HG03378 (cell line): Measurements from ENCODE around the gene ABCC11.

Experiments
- ATAC-seq: cut with Tn5 transposase; IDR thresholded peaks from one replicate; pipeline ENCODE4 v1.9.1; 2021; ENCODE audit warnings: mild to moderate bottlenecking, moderate library complexity; ENCODE audit not compliant: unreplicated experiment

ABCC11 gene

GRCh38 chr16:48164907-48165715 lies 82.2 kb downstream of the ABCC11 start:
- ATAC-seq: no peak

DNA sequence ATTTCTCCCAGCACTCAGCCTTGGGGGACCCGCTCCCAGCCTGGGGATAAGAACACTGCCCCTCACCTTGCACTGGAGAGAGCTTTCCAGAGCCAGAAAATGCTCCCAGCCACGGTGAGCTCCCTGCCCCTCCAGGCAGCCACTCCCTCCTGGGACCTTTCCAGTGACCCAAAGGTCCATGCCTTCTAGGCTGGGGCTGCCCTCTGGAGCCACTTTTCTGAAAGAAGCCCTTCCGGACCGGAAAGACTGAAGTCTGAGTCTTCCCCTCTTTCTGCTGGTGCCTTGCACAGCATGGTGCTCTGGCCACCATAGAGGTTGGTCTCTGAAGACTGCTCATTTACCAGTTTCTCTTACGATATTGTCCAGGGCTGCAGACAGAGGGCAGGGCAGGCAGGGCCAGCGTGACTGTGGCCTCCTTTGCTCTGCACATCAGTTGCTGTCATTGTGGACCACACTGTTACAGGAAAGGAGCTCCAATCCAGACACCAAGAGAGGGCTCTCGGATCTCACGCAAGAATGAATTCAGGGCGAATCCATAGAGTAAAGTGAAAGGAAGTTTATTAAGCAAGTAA lies 84.4 kb downstream of the ABCC11 start:
- no peak for ATAC-seq

GRCh38 chr16:48161906-48162305 lies 85.4 kb downstream of the ABCC11 start:
- no peak for ATAC-seq

DNA sequence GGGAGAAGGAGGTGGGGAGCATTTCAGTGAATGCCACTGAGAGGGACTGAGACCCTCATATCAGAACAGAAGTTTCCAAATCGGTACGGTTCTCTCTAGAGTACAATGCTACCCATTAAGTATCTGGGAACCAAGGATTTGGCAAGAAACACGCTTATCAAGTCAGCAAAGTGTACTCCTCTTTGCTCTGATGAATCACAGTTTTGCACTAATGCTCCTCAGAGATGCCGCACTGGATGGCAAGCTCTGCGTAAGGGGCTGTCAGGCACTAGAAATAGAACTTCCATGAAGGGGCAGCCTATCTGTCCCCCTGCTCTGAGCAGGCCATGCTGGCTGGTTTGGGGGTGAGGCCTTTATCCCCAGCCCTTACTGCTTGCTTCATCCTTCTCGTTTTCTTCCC lies 86.8 kb downstream of the ABCC11 start:
- ATAC-seq: no peak

- ATAC-seq: peak; percentile 74
Measured at GRCh38 chr16:48158296-48158695, 89.0 kb downstream of the ABCC11 start.

- no peak for ATAC-seq
Measured at GRCh38 chr16:48157794-48158193, 89.5 kb downstream of the ABCC11 start.

DNA sequence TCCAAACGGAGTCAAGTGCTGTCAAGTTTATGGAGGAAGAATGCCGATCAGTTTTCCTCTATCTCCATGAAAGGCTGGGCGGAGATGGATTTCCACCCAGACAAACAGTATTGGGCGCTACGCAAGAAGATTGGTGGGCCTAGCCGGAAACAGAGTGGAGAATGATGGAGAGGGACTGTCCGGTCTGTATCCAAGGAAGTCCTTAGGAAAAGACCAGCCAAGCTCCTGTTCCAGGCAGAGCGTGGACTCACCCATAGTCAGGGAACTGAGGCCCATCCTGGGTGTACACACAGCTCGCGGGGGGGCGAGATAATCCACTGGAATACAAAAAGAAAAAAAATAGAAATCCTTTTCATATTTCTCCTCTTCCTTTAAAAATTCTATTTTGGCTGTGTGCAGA lies 90.0 kb downstream of the ABCC11 start:
- ATAC-seq: no peak

DNA sequence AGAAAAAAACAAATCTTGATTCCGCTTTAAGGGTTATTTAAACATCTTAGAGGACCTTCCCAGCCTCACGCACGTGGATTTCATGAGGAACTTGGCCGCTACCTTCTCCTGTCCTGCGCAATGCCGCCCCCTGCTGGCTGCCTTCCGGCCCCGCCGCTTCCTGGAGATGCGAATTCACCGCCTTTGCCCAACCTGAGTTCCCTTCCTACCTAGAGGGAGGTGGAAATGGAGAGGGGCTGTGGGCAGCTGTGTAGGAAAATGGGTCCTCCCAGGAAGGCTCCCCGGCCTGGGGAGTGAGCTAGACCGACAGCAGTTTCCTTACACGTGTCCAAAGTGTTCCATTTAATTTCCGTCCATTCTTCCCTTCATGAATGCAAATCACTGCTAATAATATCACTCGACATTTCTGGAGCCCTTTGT lies 90.5 kb downstream of the ABCC11 start:
- peak; percentile 50 for ATAC-seq

DNA sequence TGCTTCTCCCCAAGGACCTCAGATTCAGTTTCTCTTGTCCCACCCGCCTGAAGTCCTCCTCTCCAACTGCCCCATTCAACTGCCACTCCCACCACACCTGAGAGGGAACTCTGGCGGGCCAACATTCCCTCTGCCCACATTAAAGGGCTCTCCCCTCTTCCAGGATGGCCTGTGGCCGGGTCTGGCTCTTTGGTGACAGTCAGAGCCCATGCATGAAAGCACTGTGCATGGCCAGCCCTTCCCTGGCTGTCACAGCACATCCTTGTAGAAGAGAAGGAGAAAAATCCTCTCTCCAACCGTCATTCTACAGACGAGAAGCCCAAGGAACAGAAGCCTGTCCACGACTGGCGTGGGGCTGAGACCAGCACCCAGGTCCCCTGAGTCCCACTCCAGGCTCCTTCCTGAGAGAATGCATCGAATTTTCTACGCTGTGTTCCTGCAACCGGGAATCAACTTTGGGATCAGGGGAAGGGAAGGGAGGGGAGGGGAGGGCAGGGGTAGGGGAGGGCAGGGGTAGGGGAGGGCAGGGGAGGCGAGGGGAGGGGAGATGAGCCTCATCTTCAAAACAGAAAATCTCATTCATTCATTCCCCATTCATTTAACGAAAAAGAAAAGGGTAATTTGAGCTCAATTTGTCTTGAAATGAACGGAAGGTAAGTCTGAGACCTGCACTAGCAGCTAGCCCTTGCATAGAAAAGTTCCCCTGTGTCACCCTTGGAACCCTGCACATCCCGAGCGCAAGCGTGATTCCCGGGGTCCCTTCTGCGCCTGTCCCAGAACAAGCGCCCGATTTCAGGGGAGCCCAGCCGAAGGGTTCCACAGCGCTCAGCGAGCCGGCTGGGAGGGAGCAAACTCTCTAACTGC lies 91.2 kb downstream of the ABCC11 start, which contains the start of gene ABCC12:
Gene ABCC12, minus strand, starts transcription at position 68 of the 864 bp plus-strand sequence. CDS start 9,569 bp downstream, outside the sequence.
- ATAC-seq: no peak

GRCh38 chr16:48153774-48154173 lies 93.6 kb downstream of the ABCC11 start:
- no peak for ATAC-seq

DNA sequence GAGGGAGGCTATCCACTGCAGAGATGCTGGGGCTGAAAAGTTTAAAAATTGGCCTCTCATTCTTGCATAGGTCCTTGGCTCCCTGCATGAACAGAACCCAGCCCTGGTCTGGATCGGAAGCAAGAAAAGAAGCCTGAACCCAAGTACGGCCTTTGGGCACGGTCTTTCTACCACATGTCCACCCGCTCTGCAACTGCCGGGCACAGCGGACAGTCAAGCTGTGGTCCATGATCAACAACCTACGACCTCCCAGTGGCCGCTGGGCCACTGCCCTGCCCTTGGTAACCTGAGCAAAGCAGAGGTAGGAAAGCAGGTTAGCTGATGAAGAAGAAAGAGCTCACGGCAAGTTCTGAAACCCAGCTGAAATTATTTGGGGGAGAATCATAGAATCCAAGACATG lies 95.1 kb downstream of the ABCC11 start:
- no peak for ATAC-seq

DNA sequence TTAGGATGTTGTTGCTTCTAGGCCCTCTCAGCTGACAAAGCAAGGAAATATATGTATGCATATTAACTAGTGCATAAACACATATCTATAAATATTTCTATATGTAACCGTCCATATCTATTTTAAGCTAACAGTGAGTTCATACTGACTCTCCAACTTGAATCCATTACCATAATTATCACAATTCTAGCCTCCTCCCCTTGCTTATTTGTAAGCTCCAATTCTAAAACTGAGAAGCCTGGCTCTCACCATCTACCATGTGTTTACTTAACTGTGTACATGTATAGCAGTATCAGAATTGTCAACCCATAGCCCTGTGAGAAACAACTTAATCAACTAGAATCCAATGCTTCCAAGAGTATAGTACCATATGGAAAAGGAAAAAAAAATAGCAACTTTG lies 96.6 kb downstream of the ABCC11 start:
- no peak for ATAC-seq

DNA sequence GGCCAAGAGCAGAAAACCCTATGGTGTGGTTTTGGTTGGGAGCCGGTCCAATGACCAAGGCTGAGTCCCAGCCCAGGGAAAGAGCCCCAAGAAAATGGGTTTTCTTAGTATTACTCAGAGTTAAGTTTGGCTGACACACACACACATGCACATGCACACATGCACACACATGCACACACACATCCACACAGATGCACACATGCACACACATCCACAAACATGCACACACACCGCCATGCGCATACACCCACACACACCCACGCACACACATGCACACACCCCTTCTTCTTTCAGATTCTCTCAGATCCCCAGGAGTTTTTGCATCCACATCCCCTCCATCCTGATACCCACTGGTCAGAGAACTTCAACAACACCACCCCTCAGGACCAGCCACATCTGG lies 100.6 kb downstream of the ABCC11 start:
- ATAC-seq: no peak

DNA sequence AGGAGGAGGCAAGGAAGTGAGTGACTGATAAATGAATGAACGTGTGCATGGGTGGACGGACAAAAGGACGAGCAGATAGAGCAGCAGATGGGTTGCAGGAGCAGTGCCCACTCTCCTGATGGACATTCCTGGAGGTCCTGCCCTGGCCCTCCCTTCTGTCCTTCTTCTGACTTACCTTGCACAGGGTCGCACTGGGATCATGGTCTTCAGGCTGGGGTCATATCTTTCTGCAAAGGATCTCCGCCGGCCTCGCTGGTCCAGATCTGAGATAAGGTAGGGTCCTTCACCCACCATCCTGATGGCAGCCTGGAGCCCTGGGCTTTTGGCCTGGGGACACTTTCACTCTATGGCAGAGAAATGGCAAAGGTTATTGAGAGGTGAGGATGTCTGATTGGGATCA lies 101.2 kb downstream of the ABCC11 start:
- no peak for ATAC-seq

- no peak for ATAC-seq
Measured at GRCh38 chr16:48143812-48144368, 103.4 kb downstream of the ABCC11 start.

GRCh38 chr16:48140821-48141220 lies 106.5 kb downstream of the ABCC11 start:
- no peak for ATAC-seq

- no peak for ATAC-seq
Measured at GRCh38 chr16:48139517-48139916, 107.8 kb downstream of the ABCC11 start.

GRCh38 chr16:48138543-48138942 lies 108.8 kb downstream of the ABCC11 start:
- no peak for ATAC-seq

GRCh38 chr16:48137822-48138221 lies 109.5 kb downstream of the ABCC11 start:
- ATAC-seq: no peak

DNA sequence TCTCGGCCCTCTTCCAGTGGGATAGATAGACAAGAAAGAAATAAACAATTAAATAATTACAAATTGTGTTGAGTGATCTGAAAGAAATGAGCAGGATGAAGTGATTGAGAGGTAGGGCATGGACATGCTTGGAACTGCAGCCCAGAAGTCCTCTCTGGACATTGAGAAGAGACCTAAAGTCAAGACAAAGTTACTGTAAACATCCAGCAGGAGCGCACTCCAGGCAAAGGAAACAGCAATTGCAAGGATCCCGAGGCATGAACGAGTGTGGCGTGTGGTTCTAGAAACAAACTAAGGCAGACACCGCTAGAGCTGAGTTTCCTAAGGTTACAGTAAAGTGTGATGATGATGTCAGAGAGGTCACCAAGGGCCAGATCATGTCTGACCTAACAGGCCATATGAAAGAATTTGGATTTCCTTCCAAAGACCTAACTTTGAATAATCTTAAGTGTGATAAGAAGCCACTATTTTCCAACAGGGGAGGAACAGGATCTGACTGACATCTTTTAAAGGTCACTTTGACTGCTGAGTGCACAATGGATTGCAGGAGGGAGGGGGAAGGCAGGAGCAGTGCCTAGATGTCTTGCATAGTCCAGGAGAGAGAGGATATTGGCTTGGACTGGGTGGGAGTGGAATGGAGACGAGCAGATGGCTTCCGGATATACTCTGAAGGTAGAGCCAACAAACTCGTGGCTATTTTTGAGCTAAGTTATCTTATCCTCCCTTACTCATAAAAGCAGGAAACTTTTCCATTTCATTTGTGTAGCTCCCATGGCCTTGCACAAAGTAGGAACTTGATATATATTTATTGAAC lies 110.6 kb downstream of the ABCC11 start:
- ATAC-seq: no peak
